Measurements from ENCODE around the gene SEPTIN12. TPM values are rescaled to one million over a fixed set of nuclear protein-coding genes. Genes with fewer than 3 reads are reported as not detected.
"Not testable (repeated sequence)": the region's sequence is repeated elsewhere in the genome, so short reads cannot be mapped to it uniquely, and the experiment has no call there.

SEPTIN12 gene
- total RNA-seq, 6 donors from 2014 or later, result not detected

- H3K9me3 ChIP-seq, result no peaks in the 10 kb centered on the region
- TF ChIP-seq POLR2AphosphoS5 (IDR thresholded peaks at IDR 0.05) (no peak), POLR2A (IDR thresholded peaks at IDR 0.05) (no peak), EP300 (IDR thresholded peaks at IDR 0.05) (no peak)
- TF ChIP-seq, protein P1, sequence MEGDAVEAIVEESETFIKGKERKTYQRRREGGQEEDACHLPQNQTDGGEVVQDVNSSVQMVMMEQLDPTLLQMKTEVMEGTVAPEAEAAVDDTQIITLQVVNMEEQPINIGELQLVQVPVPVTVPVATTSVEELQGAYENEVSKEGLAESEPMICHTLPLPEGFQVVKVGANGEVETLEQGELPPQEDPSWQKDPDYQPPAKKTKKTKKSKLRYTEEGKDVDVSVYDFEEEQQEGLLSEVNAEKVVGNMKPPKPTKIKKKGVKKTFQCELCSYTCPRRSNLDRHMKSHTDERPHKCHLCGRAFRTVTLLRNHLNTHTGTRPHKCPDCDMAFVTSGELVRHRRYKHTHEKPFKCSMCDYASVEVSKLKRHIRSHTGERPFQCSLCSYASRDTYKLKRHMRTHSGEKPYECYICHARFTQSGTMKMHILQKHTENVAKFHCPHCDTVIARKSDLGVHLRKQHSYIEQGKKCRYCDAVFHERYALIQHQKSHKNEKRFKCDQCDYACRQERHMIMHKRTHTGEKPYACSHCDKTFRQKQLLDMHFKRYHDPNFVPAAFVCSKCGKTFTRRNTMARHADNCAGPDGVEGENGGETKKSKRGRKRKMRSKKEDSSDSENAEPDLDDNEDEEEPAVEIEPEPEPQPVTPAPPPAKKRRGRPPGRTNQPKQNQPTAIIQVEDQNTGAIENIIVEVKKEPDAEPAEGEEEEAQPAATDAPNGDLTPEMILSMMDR (IDR thresholded peaks at IDR 0.05), result no peak
- peaks cover 0 to 8% (median 6%) of the 10 kb centered on the region in 4 donors for H3K4me1 ChIP-seq
- no peak for ATAC-seq (ENCODE audit: low FRiP score in 2 of 2)
- no peak overlapping the region for H3K27ac ChIP-seq
- H3K36me3 ChIP-seq, result peaks cover 2 to 19% (median 11%) of the 10 kb centered on the region in 4 donors
- H3K27me3 ChIP-seq, result no peaks in the 10 kb centered on the region
- 84 to 90% methylated on average over 2 to 8 of the region's 8 CpGs for WGBS, 2 donors
- peak in 1 of 2 donors; percentile 55 for DNase-seq
- H3K4me3 ChIP-seq, result no peak overlapping the region
Observed at GRCh38 chr16:4746215-4746614, 41.9 kb downstream of the SEPTIN12 start.

- no peak overlapping the region for H3K4me3 ChIP-seq
- H3K4me1 ChIP-seq, result peaks cover 0 to 8% (median 6%) of the 10 kb centered on the region in 4 donors
- H3K27me3 ChIP-seq, result no peaks in the 10 kb centered on the region
- WGBS, 2 donors, result 43 to 88% methylated on average over 1 to 3 of the region's 3 CpGs
- DNase-seq (no peak), ATAC-seq (ENCODE audit: low FRiP score in 2 of 2) (no peak)
- TF ChIP-seq, protein P1 (IDR thresholded peaks at IDR 0.05), result no peak
- H3K9me3 ChIP-seq, result no peaks in the 10 kb centered on the region
- no peak overlapping the region for H3K27ac ChIP-seq
- H3K36me3 ChIP-seq, result peaks cover 0 to 11% (median 5%) of the 10 kb centered on the region in 4 donors
Observed at GRCh38 chr16:4745274-4745569, 42.9 kb downstream of the SEPTIN12 start.

- peaks cover 0 to 8% (median 6%) of the 10 kb centered on the region in 4 donors for H3K4me1 ChIP-seq
- no peaks in the 10 kb centered on the region for H3K27me3 ChIP-seq
- H3K9me3 ChIP-seq, result no peaks in the 10 kb centered on the region
- DNase-seq (no peak), ATAC-seq (ENCODE audit: low FRiP score in 2 of 2) (no peak)
- peaks cover 0 to 6% (median 2%) of the 10 kb centered on the region in 4 donors for H3K36me3 ChIP-seq
- no peak overlapping the region for H3K27ac ChIP-seq
- 68 to 74% methylated on average over 4 to 10 of the region's 13 CpGs for WGBS, 2 donors
- TF ChIP-seq POLR2AphosphoS5 (IDR thresholded peaks at IDR 0.05) (no peak), POLR2A (IDR thresholded peaks at IDR 0.05) (no peak), EP300 (IDR thresholded peaks at IDR 0.05) (no peak)
- TF ChIP-seq, protein P1 (IDR thresholded peaks at IDR 0.05), result no peak
- H3K4me3 ChIP-seq, result no peak overlapping the region
Observed at GRCh38 chr16:4744555-4745273, 43.4 kb downstream of the SEPTIN12 start.

DNA sequence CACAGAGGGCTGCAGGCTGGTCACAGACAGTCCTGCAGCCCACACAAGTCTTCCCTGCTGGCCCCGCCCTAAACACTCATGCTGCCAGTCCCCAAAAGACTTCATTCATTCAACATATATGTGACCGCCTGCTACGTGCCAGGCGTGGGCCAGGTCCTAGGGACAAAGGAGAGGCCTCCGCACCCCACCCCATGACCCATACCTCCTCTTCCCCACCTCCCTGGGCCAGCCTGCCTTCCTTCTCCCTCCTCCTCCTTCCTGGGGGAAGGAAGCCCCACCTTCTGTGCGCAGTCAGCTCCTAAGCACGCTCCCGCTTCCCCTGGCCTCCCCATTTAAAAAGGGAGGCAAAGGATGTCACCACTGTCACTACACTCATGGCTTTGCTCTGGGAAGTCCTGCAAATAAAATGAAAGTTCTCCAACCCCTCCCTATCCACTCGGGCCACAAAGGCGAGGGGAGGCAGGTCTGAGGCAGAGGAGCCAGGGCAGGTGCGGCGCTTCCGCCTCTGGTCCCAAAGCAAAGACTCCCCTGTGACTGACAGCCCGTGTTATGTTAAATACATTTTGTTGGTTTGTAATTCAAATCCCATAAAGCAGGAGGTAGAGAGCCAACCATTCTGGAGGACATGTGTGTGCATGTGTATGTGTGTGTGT, 44.8 kb downstream of the SEPTIN12 start:
- TF ChIP-seq POLR2A (IDR thresholded peaks at IDR 0.05) (no peak), POLR2AphosphoS5 (IDR thresholded peaks at IDR 0.05) (no peak), EP300 (IDR thresholded peaks at IDR 0.05) (no peak)
- TF ChIP-seq, protein P1 (IDR thresholded peaks at IDR 0.05), result no peak
- ATAC-seq (ENCODE audit: low FRiP score in 2 of 2) (no peak), DNase-seq (no peak)
- Histone ChIP-seq H3K9me3 (no peaks in the 10 kb centered on the region), H3K4me3 (peak overlapping the region in 3 of 4 donors; percentile 3 to 37 (median 29)), H3K4me1 (peaks cover 0 to 8% (median 6%) of the 10 kb centered on the region in 4 donors), H3K27me3 (no peaks in the 10 kb centered on the region), H3K27ac (no peak overlapping the region), H3K36me3 (no peaks in the 10 kb centered on the region)
- 30 to 37% methylated on average over 13 to 14 of the region's 14 CpGs for WGBS, 2 donors

GRCh38 chr16:4738370-4738769, 49.8 kb downstream of the SEPTIN12 start:
- H3K27ac ChIP-seq; H3K27me3 ChIP-seq; H3K36me3 ChIP-seq; H3K4me3 ChIP-seq; H3K9me3 ChIP-seq; DNase-seq; ATAC-seq (ENCODE audit: low FRiP score in 2 of 2): not testable (repeated sequence)
- peaks cover 7 to 21% (median 12%) of the 10 kb centered on the region in 4 donors for H3K4me1 ChIP-seq
- 90% methylated on average over 4 to 5 of the region's 5 CpGs for WGBS, 2 donors

All from upper lobe of left lung (tissue), 6 donors.